NB4 (cell line): ENCODE results near the gene PTGES3.

Experiments
- CTCF ChIP-seq: IDR thresholded peaks from one replicate; pipeline ENCODE4 v1.5.1; 2012; ENCODE audit warnings: low read depth, low read length
- MYC ChIP-seq: IDR thresholded peaks from 2 replicates; pipeline ENCODE4 v1.6.1; 2011; ENCODE audit warnings: low read depth, low read length
- POLR2A ChIP-seq: IDR thresholded peaks from 2 replicates; pipeline ENCODE4 v1.6.1; 2011; ENCODE audit warnings: mild to moderate bottlenecking; ENCODE audit not compliant: insufficient read length; ENCODE audit errors: extremely low read depth

- TF ChIP-seq POLR2A (no peak), CTCF (no peak), MYC (no peak)
These were observed 55.2 kb downstream of the PTGES3 start for GRCh38 chr12:56632701-56633467.
